ENCODE data around the gene XPO1.

DNA sequence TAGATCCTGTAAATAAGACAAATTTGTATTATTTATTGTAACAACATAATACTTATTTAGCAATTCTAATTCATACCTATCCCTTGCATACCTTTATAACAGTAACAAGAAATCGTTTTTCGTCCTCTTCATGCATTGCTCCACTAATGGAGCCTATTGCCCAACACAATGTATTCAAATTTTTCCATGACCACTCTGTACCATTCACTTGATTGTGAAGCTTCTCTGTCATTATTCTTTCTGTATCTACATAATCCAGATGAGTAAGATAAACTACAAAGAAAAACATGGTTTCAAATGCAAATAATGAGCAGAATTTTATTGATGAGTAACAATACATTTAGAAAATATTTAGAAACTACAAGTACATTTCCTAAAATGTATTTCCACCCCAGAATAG is 45.7 kb downstream of the XPO1 start:
- TF ChIP-seq TEAD4 (IDR thresholded peaks at IDR 0.05) (no peak), TAF1 (IDR thresholded peaks at IDR 0.05; ENCODE audit: low read depth) (no peak), FOXM1 (IDR thresholded peaks at IDR 0.05; ENCODE audit: borderline replicate concordance, low read depth) (no peak), EP300 (IDR thresholded peaks at IDR 0.05; ENCODE audit: borderline replicate concordance) (no peak), RAD21 (IDR thresholded peaks at IDR 0.05; ENCODE audit: low read depth) (no peak), CEBPB (IDR thresholded peaks at IDR 0.05) (no peak), CREB1 (IDR thresholded peaks at IDR 0.05; ENCODE audit: low read depth) (no peak), EGR1 (IDR thresholded peaks at IDR 0.05) (no peak), NFIC (IDR thresholded peaks at IDR 0.05) (no peak), YY1 (IDR thresholded peaks at IDR 0.05; ENCODE audit: low read depth) (no peak), TCF12 (IDR thresholded peaks at IDR 0.05; ENCODE audit: low read depth) (no peak)
- TF ChIP-seq, protein P1, sequence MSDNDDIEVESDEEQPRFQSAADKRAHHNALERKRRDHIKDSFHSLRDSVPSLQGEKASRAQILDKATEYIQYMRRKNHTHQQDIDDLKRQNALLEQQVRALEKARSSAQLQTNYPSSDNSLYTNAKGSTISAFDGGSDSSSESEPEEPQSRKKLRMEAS (IDR thresholded peaks at IDR 0.05) = no peak
- TF ChIP-seq, protein P2, sequence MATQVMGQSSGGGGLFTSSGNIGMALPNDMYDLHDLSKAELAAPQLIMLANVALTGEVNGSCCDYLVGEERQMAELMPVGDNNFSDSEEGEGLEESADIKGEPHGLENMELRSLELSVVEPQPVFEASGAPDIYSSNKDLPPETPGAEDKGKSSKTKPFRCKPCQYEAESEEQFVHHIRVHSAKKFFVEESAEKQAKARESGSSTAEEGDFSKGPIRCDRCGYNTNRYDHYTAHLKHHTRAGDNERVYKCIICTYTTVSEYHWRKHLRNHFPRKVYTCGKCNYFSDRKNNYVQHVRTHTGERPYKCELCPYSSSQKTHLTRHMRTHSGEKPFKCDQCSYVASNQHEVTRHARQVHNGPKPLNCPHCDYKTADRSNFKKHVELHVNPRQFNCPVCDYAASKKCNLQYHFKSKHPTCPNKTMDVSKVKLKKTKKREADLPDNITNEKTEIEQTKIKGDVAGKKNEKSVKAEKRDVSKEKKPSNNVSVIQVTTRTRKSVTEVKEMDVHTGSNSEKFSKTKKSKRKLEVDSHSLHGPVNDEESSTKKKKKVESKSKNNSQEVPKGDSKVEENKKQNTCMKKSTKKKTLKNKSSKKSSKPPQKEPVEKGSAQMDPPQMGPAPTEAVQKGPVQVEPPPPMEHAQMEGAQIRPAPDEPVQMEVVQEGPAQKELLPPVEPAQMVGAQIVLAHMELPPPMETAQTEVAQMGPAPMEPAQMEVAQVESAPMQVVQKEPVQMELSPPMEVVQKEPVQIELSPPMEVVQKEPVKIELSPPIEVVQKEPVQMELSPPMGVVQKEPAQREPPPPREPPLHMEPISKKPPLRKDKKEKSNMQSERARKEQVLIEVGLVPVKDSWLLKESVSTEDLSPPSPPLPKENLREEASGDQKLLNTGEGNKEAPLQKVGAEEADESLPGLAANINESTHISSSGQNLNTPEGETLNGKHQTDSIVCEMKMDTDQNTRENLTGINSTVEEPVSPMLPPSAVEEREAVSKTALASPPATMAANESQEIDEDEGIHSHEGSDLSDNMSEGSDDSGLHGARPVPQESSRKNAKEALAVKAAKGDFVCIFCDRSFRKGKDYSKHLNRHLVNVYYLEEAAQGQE (IDR thresholded peaks at IDR 0.05; ENCODE audit: low read depth) = no peak
- TF ChIP-seq, protein P3, sequence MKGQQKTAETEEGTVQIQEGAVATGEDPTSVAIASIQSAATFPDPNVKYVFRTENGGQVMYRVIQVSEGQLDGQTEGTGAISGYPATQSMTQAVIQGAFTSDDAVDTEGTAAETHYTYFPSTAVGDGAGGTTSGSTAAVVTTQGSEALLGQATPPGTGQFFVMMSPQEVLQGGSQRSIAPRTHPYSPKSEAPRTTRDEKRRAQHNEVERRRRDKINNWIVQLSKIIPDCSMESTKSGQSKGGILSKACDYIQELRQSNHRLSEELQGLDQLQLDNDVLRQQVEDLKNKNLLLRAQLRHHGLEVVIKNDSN (IDR thresholded peaks at IDR 0.05) = no peak

Measured in Ishikawa (cell line).